NCI-H82 treated with DMSO at 0.1 percent for 48 hours (cell line): ENCODE results near the gene CASK.

ENCODE experiments used
- DNase-seq: peaks from one replicate; lab custom pipeline; 2025; ENCODE audit not compliant: unreplicated experiment; lab: John Stamatoyannopoulos, UW

CASK gene

GRCh38 chrX:41478381-41478911 is 444.9 kb downstream of the CASK start:
- no peak for DNase-seq

GRCh38 chrX:41475591-41476241 is 447.6 kb downstream of the CASK start:
- no peak for DNase-seq

GRCh38 chrX:41475191-41475590 is 448.2 kb downstream of the CASK start:
- no peak for DNase-seq

- DNase-seq, result no peak
These were observed 448.6 kb downstream of the CASK start for GRCh38 chrX:41474726-41475100.

GRCh38 chrX:41473936-41474725 is 449.2 kb downstream of the CASK start:
- DNase-seq, result no peak

- no peak for DNase-seq
These were observed 451.0 kb downstream of the CASK start for GRCh38 chrX:41472231-41472815.

- DNase-seq, result no peak
These were observed 451.6 kb downstream of the CASK start for GRCh38 chrX:41471786-41472185.

- DNase-seq, result no peak
These were observed 452.6 kb downstream of the CASK start for GRCh38 chrX:41470706-41471105.

- no peak for DNase-seq
These were observed 454.6 kb downstream of the CASK start for GRCh38 chrX:41468647-41469323.
